ENCODE data around the gene SUPT20H.
"Not testable (repeated sequence)": the region's sequence is repeated elsewhere in the genome, so short reads cannot be mapped to it uniquely, and the experiment has no call there.

Gene SUPT20H

GRCh38 chr13:37056228-37056627 is 3.3 kb downstream of the SUPT20H start:
- H3K4ac ChIP-seq (ENCODE audit: low read depth in 1 of 2, low read length in 2 of 2); H2BK120ac ChIP-seq (ENCODE audit: low read depth, low read length); H2BK15ac ChIP-seq (ENCODE audit: low read depth, poor library complexity, severe bottlenecking); H3K79me1 ChIP-seq (replicated peaks; ENCODE audit: low read length, poor library complexity, severe bottlenecking); DNase-seq; H3K27ac ChIP-seq (ENCODE audit: low read length, poor library complexity, severe bottlenecking); H2BK12ac ChIP-seq (ENCODE audit: low read length in 2 of 2); H2AFZ ChIP-seq (ENCODE audit: low read depth, low read length); H4K91ac ChIP-seq (ENCODE audit: low read length); H3K36me3 ChIP-seq (ENCODE audit: control insufficient read depth in 1 of 2, insufficient read depth in 2 of 2, low read depth in 1 of 2, low read length in 2 of 2); H3K14ac ChIP-seq (ENCODE audit: low read length in 2 of 2); H3K4me1 ChIP-seq (ENCODE audit: control insufficient read depth, insufficient read depth, low read depth, low read length); H4K8ac ChIP-seq (ENCODE audit: low read length); H3K23ac ChIP-seq (ENCODE audit: low read length in 2 of 2); H2BK5ac ChIP-seq (ENCODE audit: low read depth, low read length, poor library complexity, severe bottlenecking); H3K9me3 ChIP-seq (ENCODE audit: control insufficient read depth, low read length); H3K27me3 ChIP-seq (ENCODE audit: control insufficient read depth in 1 of 2, insufficient read depth in 1 of 2, low read length in 2 of 2); H3K4me2 ChIP-seq (ENCODE audit: low read length, poor library complexity, severe bottlenecking); H3K18ac ChIP-seq (ENCODE audit: low read depth in 1 of 2, low read length in 2 of 2); H2AK5ac ChIP-seq (ENCODE audit: low read length, severe bottlenecking); H3K9ac ChIP-seq (ENCODE audit: low read length); H3K4me3 ChIP-seq (ENCODE audit: insufficient read depth in 1 of 2, low read depth in 1 of 2, low read length in 2 of 2): not testable (repeated sequence)
- no CpG with 5 or more reads among the region's 2 CpGs for WGBS

GRCh38 chr13:37053111-37053510 is 6.4 kb downstream of the SUPT20H start:
- H2BK15ac ChIP-seq (ENCODE audit: low read depth, poor library complexity, severe bottlenecking); H2BK120ac ChIP-seq (ENCODE audit: low read depth, low read length); H3K14ac ChIP-seq (ENCODE audit: low read length in 2 of 2); H3K18ac ChIP-seq (ENCODE audit: low read depth in 1 of 2, low read length in 2 of 2); H3K4ac ChIP-seq (ENCODE audit: low read depth in 1 of 2, low read length in 2 of 2); H4K91ac ChIP-seq (ENCODE audit: low read length); H3K4me1 ChIP-seq (ENCODE audit: control insufficient read depth, insufficient read depth, low read depth, low read length); DNase-seq; H3K27me3 ChIP-seq (ENCODE audit: control insufficient read depth in 1 of 2, insufficient read depth in 1 of 2, low read length in 2 of 2); H3K27ac ChIP-seq (ENCODE audit: low read length, poor library complexity, severe bottlenecking); H3K23ac ChIP-seq (ENCODE audit: low read length in 2 of 2); H2BK12ac ChIP-seq (ENCODE audit: low read length in 2 of 2); H2AK5ac ChIP-seq (ENCODE audit: low read length, severe bottlenecking); H3K9ac ChIP-seq (ENCODE audit: low read length); H2BK5ac ChIP-seq (ENCODE audit: low read depth, low read length, poor library complexity, severe bottlenecking); H4K8ac ChIP-seq (ENCODE audit: low read length); H3K9me3 ChIP-seq (ENCODE audit: control insufficient read depth, low read length); H3K4me2 ChIP-seq (ENCODE audit: low read length, poor library complexity, severe bottlenecking); H3K4me3 ChIP-seq (ENCODE audit: insufficient read depth in 1 of 2, low read depth in 1 of 2, low read length in 2 of 2); H3K79me1 ChIP-seq (replicated peaks; ENCODE audit: low read length, poor library complexity, severe bottlenecking); H2AFZ ChIP-seq (ENCODE audit: low read depth, low read length): not testable (repeated sequence)
- 92% methylated on average over 2 of the region's 3 CpGs for WGBS
- peaks cover 4 to 23% of the 10 kb centered on the region in 2 experiments for H3K36me3 ChIP-seq (ENCODE audit: control insufficient read depth in 1 of 2, insufficient read depth in 2 of 2, low read depth in 1 of 2, low read length in 2 of 2)

GRCh38 chr13:37049810-37050209 is 9.7 kb downstream of the SUPT20H start:
- H3K27me3 ChIP-seq (ENCODE audit: control insufficient read depth in 1 of 2, insufficient read depth in 1 of 2, low read length in 2 of 2): no peaks in the 10 kb centered on the region
- no peak overlapping the region for H3K4me2 ChIP-seq (ENCODE audit: low read length, poor library complexity, severe bottlenecking)
- no peak overlapping the region for H4K91ac ChIP-seq (ENCODE audit: low read length)
- no peaks in the 10 kb centered on the region for H3K9me3 ChIP-seq (ENCODE audit: control insufficient read depth, low read length)
- no peak overlapping the region for H3K18ac ChIP-seq (ENCODE audit: low read depth in 1 of 2, low read length in 2 of 2)
- no peak overlapping the region for H2BK12ac ChIP-seq (ENCODE audit: low read length in 2 of 2)
- H3K27ac ChIP-seq (ENCODE audit: low read length, poor library complexity, severe bottlenecking): no peak overlapping the region
- H4K8ac ChIP-seq (ENCODE audit: low read length): no peak overlapping the region
- H2AFZ ChIP-seq (ENCODE audit: low read depth, low read length): no peak overlapping the region
- peaks cover 2% of the 10 kb centered on the region for H3K79me1 ChIP-seq (replicated peaks; ENCODE audit: low read length, poor library complexity, severe bottlenecking)
- no peak overlapping the region for H2BK120ac ChIP-seq (ENCODE audit: low read depth, low read length)
- peaks cover 0 to 46% of the 10 kb centered on the region in 2 experiments for H3K36me3 ChIP-seq (ENCODE audit: control insufficient read depth in 1 of 2, insufficient read depth in 2 of 2, low read depth in 1 of 2, low read length in 2 of 2)
- H2BK15ac ChIP-seq (ENCODE audit: low read depth, poor library complexity, severe bottlenecking): no peak overlapping the region
- H3K23ac ChIP-seq (ENCODE audit: low read length in 2 of 2): no peak overlapping the region
- WGBS: 100% methylated on average over 1 of the region's 1 CpG
- no peak overlapping the region for H3K4ac ChIP-seq (ENCODE audit: low read depth in 1 of 2, low read length in 2 of 2)
- no peak overlapping the region for H3K14ac ChIP-seq (ENCODE audit: low read length in 2 of 2)
- no peak overlapping the region for H3K9ac ChIP-seq (ENCODE audit: low read length)
- no peak overlapping the region for H2AK5ac ChIP-seq (ENCODE audit: low read length, severe bottlenecking)
- no peak overlapping the region for H3K4me3 ChIP-seq (ENCODE audit: insufficient read depth in 1 of 2, low read depth in 1 of 2, low read length in 2 of 2)
- DNase-seq: no peak
- H2BK5ac ChIP-seq (ENCODE audit: low read depth, low read length, poor library complexity, severe bottlenecking): no peak overlapping the region
- H3K4me1 ChIP-seq (ENCODE audit: control insufficient read depth, insufficient read depth, low read depth, low read length): no peaks in the 10 kb centered on the region

GRCh38 chr13:37047846-37048245 is 11.6 kb downstream of the SUPT20H start:
- no peak overlapping the region for H4K8ac ChIP-seq (ENCODE audit: low read length)
- no peak overlapping the region for H3K9ac ChIP-seq (ENCODE audit: low read length)
- no peaks in the 10 kb centered on the region for H3K27me3 ChIP-seq (ENCODE audit: control insufficient read depth in 1 of 2, insufficient read depth in 1 of 2, low read length in 2 of 2)
- 94% methylated on average over 3 of the region's 3 CpGs for WGBS
- H3K4me2 ChIP-seq (ENCODE audit: low read length, poor library complexity, severe bottlenecking): no peak overlapping the region
- H3K9me3 ChIP-seq (ENCODE audit: control insufficient read depth, low read length): no peaks in the 10 kb centered on the region
- DNase-seq: no peak
- H4K91ac ChIP-seq (ENCODE audit: low read length): no peak overlapping the region
- H3K4ac ChIP-seq (ENCODE audit: low read depth in 1 of 2, low read length in 2 of 2): no peak overlapping the region
- no peak overlapping the region for H3K14ac ChIP-seq (ENCODE audit: low read length in 2 of 2)
- peaks cover 3 to 61% of the 10 kb centered on the region in 2 experiments for H3K36me3 ChIP-seq (ENCODE audit: control insufficient read depth in 1 of 2, insufficient read depth in 2 of 2, low read depth in 1 of 2, low read length in 2 of 2)
- H3K79me1 ChIP-seq (replicated peaks; ENCODE audit: low read length, poor library complexity, severe bottlenecking): peaks cover 4% of the 10 kb centered on the region
- no peaks in the 10 kb centered on the region for H3K4me1 ChIP-seq (ENCODE audit: control insufficient read depth, insufficient read depth, low read depth, low read length)
- H3K18ac ChIP-seq (ENCODE audit: low read depth in 1 of 2, low read length in 2 of 2): no peak overlapping the region
- no peak overlapping the region for H3K23ac ChIP-seq (ENCODE audit: low read length in 2 of 2)
- no peak overlapping the region for H2AFZ ChIP-seq (ENCODE audit: low read depth, low read length)
- H3K4me3 ChIP-seq (ENCODE audit: insufficient read depth in 1 of 2, low read depth in 1 of 2, low read length in 2 of 2): no peak overlapping the region
- no peak overlapping the region for H3K27ac ChIP-seq (ENCODE audit: low read length, poor library complexity, severe bottlenecking)
- no peak overlapping the region for H2BK15ac ChIP-seq (ENCODE audit: low read depth, poor library complexity, severe bottlenecking)
- H2BK120ac ChIP-seq (ENCODE audit: low read depth, low read length): no peak overlapping the region
- H2BK5ac ChIP-seq (ENCODE audit: low read depth, low read length, poor library complexity, severe bottlenecking): no peak overlapping the region
- H2AK5ac ChIP-seq (ENCODE audit: low read length, severe bottlenecking): no peak overlapping the region
- H2BK12ac ChIP-seq (ENCODE audit: low read length in 2 of 2): no peak overlapping the region
